ENCODE measurements around the gene ROBO1.
"Not testable (repeated sequence)": the region's sequence is repeated elsewhere in the genome, so short reads cannot be mapped to it uniquely, and the experiment has no call there.

Gene ROBO1

DNA sequence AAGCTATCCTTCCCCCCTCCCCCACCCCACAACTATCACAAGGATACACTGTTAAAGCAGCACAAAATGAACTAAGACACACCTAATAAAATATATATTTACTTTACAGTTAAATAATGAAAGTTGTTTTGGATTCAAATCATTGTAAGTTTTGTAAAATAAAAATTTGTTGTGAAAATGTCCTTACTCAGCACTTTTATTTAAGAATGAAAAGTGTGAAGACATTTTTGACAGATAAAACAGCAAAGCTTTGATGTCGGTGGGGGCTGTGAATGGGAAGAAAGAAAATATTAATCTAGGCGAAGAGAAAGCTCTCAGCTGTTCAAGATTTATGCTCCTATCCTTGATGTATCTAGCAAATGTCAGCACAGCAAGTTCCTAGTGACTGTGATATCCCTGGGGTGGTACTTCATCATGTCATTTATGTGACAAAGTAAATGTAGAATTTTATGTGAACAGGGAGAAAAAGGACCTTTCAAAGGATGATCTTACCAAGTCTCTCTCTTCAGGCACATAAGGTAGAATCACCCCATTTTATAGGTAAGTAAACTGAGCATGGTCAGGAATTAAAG lies 216.4 kb downstream of the ROBO1 start:
- no peak for DNase-seq (ENCODE audit: low read depth)

DNA sequence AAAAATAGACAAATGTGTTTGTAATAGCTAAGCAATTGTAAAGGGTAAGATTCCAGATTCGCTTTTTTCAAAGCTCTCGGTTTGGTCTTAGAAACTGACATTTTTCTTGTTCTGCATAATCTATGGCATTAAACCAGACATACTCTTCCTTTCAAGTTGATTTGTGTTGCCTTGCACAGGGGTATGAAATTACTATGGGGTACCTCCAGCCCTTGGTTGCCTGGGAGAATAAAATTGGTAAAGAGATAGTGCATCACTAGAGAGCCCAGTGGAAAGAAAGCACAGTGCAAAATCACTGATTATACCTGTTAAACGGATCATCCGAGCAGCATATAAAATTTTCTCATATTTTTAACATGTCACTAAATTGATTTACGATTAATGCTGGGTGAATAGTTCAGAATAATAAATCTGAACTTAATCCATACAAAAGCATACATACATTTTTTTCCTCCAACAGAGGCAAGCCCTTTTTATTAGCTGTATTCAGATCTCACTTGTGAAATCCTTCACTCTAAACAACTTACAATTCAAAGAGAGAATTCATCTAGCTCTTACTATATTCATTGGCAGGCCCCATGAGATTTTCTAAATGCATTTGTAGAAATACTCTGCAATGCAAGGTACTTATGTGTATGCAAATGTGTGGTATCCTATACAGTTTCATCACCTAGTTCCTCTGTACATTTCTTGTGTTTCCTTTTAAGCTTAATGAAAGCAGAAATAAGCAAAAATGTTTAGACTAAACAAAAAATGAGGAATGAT lies 224.4 kb downstream of the ROBO1 start:
- DNase-seq (ENCODE audit: low read depth) = no peak

DNA sequence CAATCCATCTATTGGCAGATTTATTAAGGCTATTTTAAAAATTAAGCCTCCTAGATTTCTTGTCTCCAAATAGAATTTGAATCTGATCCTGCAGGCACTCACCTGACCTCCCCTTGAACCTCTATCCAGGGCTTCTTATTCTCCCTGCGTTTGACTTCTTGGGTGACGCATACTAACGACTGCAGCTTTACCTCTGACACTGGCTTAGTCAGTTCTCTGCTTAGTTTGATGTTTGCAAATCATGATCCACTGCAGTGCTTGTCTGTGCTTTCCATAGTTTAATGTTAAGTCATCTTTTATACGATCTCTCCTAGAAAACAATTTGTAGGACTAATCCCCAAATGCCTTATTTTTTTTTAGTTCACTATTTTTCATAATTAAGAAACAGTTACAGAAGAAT lies 233.1 kb downstream of the ROBO1 start:
- DNase-seq (ENCODE audit: low read depth) = no peak

DNA sequence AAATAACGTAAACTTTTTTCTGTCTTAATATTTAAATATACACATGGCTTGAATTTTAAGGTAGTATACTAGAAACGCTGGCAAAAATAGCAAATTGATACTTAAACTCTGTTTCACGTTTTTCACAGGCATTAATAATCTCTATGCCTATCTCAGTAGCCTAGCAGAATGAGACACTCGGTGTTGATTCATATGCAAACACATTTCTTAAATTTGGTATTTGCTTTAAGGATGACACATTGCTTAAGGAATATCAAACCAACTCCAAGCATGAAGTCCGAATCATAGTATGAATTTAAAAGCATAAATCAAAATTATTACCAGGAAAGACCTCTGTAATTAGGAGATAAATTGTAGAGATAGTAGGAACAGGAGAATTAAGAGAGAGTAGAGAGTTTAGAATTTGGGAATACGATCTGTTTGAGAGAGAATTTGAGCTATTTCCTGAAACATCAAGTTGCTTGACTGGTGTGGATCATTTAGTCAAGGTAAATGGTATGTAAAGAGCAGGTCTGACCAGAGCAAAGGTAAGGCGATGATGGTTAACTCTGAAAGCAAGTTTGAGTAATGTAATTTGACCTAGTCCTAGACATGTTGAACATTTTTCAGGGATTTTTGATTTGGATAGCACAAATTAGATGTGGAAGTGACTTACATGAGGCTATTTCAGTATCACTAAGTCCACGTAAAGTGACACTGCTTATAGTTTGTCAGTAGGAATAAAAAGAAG lies 236.1 kb downstream of the ROBO1 start:
- no peak for DNase-seq (ENCODE audit: low read depth)

DNA sequence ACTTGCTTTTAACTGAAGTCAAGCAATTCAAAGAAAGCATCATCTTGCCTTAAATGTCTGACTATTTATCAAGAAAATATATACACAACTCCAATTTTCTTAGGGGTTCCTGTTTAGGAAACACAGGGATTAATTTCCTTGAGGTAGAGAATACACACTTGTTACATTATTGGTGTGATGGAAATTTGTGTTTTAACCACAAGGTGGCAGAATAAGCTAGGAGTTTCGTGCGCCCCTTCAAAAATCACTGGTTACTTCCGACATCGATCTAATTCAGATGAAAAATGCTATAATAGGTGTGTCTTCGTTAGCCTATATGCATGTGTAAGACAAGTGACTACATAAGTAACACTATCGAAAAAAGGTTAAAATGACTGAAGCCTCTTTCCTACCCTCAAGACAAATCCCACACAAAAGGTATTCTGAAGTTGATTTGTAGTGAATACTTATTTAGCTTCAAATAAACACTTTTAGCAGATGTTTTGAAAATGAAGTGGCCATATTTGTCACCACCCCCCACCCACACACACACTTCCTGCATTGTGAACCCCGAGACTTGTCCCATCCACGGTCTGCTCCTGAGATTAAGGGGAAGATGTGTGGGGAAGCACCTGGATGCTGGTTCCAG lies 246.5 kb downstream of the ROBO1 start:
- DNase-seq (ENCODE audit: low read depth) = no peak

DNA sequence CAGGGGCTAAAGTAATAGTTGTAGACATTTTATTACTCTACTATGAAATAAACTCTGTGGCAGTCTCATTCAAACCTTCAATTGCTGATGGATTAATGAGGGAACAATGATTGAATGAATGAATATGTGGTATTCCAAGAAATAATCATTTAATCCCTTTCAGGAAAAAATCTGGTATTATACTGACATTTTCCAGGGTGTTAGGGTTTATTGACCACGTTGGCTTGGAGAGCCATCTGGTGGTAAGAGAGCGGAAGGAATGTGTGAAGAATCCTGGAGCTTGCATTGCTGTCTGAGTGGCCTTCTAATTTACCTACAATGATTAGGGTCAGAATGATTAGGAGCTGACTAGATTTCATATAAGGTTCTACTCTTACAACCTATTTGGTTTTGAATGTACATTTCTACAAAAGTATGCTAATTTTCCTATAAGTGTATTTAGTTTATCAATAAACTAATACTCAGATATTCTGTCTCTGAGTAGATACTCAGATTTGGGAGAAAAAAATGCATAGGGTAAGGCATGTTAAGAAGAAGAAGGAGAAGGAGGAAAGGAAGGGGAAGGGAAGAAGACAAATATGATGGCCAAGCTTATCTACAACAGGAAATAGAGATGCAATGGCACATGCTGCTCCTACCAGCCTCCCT lies 249.9 kb downstream of the ROBO1 start:
- no peak for DNase-seq (ENCODE audit: low read depth)

DNA sequence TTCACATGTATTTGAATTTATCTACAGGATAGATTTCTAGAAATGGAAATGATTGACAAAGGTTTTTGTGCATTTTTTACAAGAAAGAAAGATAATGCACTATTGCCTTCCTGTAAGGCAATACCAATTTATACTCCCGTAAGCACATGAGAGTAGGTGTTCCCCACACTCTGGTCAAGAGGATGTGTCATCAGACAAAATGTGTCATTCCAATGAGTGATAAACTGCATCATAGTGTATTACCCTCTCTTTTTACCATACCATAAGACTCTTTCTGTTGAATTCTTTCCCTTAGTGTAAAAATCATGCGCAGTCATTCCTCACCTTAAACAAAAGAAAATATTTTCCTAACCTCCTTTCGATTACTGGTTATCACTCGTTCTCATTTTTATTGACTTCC lies 251.0 kb downstream of the ROBO1 start:
- DNase-seq (ENCODE audit: low read depth) = no peak

DNA sequence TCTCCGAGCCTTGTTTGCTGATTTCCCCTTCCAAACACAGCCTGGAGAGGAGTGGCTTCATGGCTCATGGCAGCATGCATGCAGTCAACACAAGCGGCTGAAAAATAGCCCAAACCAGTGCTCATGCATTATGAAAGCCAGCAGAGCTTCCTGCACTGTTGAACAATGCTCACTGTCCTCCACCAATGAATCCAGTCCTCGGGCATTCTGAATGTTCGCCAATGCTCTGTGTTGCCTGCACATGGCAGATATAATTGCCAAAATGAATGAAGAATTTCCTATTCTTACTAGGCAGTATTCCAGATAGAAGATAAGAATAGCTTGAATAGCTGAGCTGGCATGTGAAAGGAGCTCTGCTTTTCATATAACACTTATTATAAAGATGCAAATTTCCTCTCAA lies 252.7 kb downstream of the ROBO1 start:
- no peak for DNase-seq (ENCODE audit: low read depth)

DNA sequence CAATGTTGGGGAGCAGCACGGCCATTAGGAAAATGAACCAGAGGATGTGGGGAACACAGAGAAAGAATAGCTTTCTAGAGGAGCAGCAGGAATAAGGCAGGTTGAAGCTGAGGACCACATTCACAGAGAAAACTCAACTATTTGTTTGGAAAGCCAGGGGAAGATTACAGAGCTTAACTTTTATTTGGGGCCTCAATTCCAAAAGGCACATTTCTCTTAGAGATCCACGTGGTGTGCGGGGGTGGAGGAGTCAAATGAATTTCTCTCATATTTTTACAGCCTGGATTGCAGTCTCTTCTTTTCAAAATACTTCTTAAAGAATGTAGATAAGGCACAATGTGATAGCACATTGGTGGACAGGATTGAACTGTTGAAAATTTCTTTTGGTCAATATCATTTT lies 253.7 kb downstream of the ROBO1 start:
- DNase-seq (ENCODE audit: low read depth) = no peak

DNA sequence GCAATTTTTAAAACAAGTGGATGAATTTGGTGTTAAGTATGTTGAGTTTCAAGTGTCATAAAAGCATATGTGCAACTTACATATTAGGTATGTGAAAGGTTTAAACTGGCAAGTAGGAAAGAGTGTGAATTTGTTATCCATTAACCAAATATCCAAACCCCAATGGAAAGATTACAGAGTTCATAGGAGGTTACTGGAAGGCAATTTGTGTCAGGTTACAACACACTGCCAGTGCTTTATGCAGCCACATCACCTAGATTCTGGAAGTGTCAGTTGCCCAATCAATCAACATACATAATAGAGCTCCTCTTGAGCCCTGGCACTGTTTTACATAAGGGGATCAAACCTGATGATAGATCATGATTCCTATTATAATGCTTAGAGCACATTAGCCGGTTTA lies 261.0 kb downstream of the ROBO1 start:
- DNase-seq (ENCODE audit: low read depth) = no peak

DNA sequence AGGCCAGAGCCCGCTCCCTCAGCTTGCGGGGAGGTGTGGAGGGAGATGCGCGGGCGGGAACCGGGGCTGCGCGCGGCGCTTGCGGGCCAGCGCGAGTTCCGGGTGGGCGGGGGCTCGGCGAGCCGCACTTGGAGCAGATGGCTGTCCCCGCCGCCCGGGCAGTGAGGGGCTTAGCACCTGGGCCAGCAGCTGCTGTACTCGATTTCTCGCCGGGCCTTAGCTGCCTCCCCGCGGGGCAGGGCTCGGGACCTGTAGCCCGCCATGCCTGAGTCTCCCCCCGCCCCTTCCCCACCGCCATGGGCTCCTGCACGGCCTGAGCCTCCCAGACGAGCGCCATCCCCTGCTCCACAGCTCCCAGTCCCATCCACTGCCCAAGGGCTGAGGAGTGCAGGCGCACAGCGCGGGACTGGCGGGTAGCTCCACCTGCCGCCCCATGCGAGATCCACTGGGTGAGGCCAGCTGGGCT lies 265.5 kb downstream of the ROBO1 start:
- not testable (repeated sequence) for DNase-seq (ENCODE audit: low read depth)

DNA sequence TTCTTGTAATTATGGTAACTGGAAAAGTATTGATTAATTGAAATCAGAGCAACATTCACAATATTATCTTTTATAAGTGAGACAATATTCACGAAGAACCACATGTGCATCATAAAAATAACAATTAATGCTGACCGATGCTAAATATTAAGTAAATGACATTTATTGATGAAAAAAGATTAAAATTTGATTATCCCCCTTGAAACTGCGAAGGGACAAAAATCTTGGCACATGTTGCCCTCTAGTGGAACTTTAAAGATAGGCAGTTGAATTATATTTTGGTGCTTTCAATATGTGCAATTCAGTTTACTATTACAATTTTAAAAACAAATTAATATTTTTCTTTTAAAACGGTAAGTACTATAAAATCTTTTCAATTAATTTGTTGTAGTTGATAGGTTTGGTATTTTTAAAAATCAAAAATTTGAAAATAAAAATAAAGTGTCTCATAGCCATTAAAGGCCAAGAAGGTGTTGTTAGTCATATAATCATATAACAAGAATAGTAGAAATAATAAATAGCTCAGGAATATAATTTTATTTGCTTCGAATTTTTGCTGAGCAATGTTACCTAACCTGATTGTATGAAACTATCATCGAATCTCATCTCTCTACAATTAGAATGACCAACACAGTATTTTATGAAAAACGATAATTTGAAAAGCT lies 270.2 kb downstream of the ROBO1 start:
- no peak for DNase-seq (ENCODE audit: low read depth)

DNA sequence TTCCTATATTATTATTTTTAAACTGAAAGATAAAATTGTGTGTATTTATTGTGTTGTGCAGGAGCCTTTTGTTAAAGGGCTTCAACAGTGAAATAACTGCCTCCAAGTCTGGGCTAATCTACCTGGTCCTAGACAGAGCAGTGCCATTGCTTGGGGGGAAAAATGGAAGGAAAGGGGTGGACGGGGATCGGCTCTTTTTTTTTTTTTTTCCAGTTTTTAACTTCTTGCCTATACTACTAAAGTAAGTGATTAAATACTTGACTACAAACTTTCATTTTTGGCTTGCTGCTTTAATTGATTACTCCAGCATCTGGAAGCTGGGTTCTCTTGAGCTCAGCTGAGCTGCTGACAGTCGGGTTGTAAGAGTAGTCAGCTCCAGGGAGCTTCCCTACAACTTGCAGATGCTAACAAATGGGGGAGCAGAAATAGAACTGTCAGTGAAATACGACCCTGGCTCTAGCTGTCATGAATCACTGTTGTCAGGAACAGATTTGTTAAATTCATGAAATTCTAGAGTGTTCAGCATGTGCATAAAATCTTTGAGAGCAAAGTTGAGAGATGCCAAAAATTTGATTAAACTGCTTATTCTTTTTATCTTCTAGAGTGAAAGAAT lies 276.7 kb downstream of the ROBO1 start:
- DNase-seq (ENCODE audit: low read depth) = no peak

DNA sequence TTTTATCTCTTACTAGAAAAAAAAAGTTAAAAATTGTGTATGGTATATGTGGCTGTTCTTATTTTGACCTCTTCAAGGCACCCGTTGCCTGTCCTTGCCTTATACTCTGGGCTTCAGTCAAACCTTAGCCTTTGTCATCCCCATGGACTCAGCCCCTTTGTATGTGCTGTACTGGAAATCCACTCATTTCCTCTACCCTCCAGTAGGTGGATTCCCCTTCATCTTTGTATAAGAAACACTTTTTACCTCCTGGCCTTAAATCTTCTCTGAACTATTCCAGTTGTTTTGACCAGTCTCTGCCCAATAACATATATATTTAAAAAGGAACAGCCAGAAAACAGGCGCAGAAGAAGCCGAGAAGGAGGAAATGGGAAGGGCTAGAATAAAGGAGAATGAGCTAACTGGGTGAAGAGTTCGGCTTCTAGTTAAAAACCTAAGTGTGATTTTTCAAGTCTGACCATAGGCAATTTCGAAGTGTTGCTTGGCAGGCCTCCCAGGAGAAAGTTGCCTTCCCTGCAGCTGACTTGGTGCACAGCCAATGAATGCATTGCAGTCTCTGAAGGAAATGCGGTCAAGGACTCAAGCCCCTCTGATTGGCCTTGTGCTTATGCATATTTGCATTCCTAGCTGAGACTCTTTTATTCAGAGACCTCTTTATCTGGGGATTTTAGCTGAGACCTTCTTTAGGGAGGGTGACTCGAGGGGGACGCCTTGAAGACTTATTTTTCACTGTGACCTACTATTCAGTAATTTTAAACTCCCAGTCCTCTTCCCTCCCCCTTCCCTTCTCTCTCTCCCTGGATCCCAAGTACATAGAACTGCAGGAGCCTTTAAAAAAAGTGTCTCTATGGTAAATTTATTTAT lies 277.4 kb downstream of the ROBO1 start:
- no peak for DNase-seq (ENCODE audit: low read depth)

DNA sequence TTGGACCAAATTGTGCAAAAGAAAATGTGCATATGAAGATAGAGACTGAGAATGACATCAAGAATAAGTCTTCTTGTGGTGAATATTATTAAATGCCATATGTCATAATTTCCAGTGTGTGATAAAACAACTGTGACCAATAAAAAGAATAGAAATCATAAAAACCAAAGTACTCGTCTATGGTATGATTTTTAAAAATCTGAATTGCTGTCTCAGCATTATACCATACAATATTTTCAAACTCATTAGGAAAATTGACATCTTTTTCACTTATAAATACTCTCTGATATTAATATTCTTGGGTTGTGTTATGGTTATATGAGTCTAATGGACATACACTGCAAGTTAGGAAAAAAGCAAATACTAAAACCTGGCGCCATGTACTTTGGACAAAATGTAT lies 279.4 kb downstream of the ROBO1 start:
- DNase-seq (ENCODE audit: low read depth) = no peak

DNA sequence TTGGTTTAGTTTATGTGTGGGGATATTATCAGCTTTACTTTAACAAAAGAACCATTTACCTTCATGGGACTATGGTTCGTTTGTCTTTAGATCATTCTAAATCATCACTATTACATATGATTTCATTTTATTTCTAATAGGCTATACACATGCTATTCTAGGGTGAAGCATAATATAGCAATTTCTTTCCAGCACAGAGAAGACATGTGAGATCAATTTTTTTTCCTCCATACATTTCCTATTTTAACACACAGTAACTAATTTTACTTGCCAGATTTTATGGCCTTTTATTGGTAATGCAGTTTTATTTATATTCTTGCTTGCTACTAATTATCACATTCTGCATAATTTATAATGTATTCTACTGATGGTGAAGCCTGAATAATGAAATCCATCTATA lies 287.1 kb downstream of the ROBO1 start:
- no peak for DNase-seq (ENCODE audit: low read depth)

DNA sequence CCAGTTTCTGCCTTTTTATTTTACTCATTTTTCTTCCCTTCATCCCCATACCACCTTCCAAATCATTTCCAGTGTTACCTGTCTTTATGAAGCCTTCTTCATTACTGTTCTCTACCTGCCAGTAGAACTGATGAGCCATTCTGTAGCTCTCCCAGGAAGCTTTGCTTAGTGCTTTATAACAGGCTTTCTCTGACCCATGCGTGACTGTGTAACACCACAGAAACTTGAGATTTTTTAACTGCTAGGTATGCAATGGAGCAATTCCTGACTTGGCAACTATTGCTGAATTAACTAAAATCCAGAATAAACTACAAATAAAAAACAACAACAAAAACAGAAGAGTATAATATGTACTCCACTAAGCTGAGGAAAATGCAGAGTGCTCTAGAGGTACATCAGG lies 289.2 kb downstream of the ROBO1 start:
- no peak for DNase-seq (ENCODE audit: low read depth)

DNA sequence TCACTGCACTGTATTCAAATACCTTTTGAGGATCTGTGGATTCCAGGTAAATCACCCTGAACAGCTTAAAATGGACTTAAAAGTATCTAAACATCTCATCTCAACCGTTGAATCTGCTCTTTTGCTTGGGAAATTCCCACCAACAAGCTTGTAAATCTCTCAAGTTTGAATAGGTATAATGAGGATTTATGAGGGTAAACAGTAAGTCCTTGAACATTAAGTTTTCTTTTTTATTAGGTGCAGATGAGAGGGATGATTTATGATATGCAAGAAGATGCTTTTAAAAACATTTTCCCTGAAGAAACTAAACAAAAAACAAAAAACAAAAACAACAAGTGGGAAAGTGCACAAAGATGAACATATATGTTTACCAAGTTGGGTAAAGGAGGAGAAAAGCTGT lies 290.6 kb downstream of the ROBO1 start:
- no peak for DNase-seq (ENCODE audit: low read depth)

DNA sequence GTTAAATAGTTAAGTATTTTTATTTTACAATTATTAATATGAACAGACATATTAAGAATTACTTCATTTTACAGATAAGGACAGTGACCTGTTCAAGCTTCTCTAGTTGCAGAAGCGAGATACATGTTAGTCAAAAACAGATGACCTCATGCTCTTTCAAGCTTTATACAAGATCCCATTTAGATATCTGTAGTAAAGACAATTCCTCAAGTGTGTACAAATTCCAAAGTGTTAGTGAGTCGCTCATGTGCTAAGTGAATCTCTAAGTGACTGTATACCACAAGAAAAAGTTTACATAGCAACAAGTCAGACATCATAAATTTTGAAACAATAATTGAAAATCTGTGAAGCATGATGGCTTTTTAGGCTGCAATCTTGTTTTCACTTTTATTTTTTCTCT lies 293.8 kb downstream of the ROBO1 start:
- no peak for DNase-seq (ENCODE audit: low read depth)

DNA sequence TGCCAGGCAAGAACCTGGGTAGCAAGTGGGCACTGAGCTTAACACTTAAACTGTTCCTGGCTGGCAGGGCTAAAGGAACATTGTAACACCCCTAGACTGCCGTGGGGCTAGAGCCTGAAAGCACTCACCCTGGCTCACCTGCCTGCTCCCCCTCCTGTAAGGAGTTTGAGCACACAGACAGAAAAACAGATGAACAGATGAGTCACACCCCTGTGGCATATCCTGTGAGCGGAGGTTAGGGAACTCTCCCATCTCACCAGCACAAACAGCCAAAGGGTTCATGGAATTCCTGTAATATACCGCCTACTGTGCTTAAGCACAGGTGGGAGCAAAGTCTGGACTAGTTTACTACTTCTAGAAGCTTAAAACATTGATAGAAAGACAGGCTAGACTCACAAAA lies 300.1 kb downstream of the ROBO1 start:
- DNase-seq (ENCODE audit: low read depth) = no peak
